Measurements from ENCODE around the gene PPP1R12A.

DNA sequence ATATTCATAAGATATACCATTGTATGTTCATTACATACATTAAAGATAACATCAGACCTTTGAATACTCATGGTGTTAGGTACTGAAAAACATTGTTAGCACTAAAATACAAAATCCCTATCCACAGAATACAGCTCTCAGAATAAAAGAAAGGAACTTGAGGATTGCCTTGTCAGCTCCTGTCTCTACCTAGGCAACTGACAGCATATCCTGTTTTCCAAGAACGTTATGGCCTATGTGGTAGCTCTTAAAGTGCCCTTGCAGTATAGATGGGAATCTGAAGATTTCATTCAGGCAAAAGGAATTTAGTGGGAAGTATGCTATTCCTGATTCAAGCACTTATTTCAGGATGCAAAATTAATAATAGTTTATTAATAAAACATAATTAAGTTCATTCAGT lies 1.8 kb upstream of the PPP1R12A start:
- TF ChIP-seq, protein P1, sequence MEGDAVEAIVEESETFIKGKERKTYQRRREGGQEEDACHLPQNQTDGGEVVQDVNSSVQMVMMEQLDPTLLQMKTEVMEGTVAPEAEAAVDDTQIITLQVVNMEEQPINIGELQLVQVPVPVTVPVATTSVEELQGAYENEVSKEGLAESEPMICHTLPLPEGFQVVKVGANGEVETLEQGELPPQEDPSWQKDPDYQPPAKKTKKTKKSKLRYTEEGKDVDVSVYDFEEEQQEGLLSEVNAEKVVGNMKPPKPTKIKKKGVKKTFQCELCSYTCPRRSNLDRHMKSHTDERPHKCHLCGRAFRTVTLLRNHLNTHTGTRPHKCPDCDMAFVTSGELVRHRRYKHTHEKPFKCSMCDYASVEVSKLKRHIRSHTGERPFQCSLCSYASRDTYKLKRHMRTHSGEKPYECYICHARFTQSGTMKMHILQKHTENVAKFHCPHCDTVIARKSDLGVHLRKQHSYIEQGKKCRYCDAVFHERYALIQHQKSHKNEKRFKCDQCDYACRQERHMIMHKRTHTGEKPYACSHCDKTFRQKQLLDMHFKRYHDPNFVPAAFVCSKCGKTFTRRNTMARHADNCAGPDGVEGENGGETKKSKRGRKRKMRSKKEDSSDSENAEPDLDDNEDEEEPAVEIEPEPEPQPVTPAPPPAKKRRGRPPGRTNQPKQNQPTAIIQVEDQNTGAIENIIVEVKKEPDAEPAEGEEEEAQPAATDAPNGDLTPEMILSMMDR (conservative IDR thresholded peaks at IDR 0.05; ENCODE audit: low read length), result no peak
- no peak for TF ChIP-seq EZH2phosphoT487 (IDR thresholded peaks at IDR 0.05; ENCODE audit: borderline replicate concordance, low read depth, low read length)
